ENCODE data around the gene KRT5.

DNA sequence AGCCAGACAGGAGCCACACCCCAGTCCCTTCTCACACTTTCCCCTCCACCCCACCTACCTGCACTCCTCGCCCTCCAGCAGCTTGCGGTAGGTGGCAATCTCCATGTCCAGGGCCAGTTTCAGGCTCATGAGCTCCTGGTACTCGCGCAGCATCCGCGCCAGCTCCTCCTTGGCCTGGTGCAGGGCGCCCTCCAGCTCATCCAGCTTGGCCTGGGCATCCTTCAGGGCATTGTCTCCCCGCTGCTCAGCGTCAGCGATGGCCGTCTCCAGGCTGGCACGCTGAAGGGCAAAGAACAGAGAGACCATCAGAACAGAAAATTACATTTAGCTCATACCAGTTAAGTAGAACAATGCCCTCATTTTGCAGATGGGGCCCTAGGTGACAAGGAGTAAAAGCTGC, 47.9 kb upstream of the KRT5 start:
- TF ChIP-seq, protein P1, sequence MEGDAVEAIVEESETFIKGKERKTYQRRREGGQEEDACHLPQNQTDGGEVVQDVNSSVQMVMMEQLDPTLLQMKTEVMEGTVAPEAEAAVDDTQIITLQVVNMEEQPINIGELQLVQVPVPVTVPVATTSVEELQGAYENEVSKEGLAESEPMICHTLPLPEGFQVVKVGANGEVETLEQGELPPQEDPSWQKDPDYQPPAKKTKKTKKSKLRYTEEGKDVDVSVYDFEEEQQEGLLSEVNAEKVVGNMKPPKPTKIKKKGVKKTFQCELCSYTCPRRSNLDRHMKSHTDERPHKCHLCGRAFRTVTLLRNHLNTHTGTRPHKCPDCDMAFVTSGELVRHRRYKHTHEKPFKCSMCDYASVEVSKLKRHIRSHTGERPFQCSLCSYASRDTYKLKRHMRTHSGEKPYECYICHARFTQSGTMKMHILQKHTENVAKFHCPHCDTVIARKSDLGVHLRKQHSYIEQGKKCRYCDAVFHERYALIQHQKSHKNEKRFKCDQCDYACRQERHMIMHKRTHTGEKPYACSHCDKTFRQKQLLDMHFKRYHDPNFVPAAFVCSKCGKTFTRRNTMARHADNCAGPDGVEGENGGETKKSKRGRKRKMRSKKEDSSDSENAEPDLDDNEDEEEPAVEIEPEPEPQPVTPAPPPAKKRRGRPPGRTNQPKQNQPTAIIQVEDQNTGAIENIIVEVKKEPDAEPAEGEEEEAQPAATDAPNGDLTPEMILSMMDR (conservative IDR thresholded peaks at IDR 0.05; ENCODE audit: low read depth in 2 of 2): no peak
- TF ChIP-seq EZH2 (IDR thresholded peaks at IDR 0.05; ENCODE audit: low read depth, unreplicated experiment): no peak
- no peak for TF ChIP-seq ZNF114 (CRISPR knock-in tag; IDR thresholded peaks at IDR 0.05)
- TF ChIP-seq EZH2phosphoT487 (IDR thresholded peaks at IDR 0.05; ENCODE audit: unreplicated experiment): no peak
- TF ChIP-seq, protein P2, sequence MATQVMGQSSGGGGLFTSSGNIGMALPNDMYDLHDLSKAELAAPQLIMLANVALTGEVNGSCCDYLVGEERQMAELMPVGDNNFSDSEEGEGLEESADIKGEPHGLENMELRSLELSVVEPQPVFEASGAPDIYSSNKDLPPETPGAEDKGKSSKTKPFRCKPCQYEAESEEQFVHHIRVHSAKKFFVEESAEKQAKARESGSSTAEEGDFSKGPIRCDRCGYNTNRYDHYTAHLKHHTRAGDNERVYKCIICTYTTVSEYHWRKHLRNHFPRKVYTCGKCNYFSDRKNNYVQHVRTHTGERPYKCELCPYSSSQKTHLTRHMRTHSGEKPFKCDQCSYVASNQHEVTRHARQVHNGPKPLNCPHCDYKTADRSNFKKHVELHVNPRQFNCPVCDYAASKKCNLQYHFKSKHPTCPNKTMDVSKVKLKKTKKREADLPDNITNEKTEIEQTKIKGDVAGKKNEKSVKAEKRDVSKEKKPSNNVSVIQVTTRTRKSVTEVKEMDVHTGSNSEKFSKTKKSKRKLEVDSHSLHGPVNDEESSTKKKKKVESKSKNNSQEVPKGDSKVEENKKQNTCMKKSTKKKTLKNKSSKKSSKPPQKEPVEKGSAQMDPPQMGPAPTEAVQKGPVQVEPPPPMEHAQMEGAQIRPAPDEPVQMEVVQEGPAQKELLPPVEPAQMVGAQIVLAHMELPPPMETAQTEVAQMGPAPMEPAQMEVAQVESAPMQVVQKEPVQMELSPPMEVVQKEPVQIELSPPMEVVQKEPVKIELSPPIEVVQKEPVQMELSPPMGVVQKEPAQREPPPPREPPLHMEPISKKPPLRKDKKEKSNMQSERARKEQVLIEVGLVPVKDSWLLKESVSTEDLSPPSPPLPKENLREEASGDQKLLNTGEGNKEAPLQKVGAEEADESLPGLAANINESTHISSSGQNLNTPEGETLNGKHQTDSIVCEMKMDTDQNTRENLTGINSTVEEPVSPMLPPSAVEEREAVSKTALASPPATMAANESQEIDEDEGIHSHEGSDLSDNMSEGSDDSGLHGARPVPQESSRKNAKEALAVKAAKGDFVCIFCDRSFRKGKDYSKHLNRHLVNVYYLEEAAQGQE (IDR thresholded peaks at IDR 0.05; ENCODE audit: unreplicated experiment): no peak
- no peak for TF ChIP-seq POLR2AphosphoS5 (IDR thresholded peaks at IDR 0.05; ENCODE audit: low read depth)
